ENCODE data around the gene GPR137C.

Gene GPR137C

DNA sequence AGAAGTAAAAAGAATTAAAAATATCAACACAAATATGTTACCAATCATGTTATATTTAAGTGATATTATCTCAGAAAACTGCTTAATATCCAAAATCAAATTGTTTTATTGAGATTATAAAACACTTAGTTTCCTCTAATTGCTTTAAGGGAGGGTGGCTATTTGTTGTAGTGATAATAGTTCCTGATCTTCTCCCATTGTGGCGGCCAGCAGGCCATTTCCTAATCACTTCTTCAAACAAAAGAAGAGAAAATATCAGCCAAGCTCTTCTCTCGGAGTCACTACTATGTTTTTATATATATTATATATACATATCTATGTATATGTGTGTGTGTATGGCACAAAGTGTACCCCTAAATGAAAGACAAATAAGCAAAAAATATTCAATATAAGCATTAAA is 111.2 kb downstream of the GPR137C start:
- no peak for DNase-seq (ENCODE audit: low read depth in 2 of 3, low spot score in 2 of 3)

DNA sequence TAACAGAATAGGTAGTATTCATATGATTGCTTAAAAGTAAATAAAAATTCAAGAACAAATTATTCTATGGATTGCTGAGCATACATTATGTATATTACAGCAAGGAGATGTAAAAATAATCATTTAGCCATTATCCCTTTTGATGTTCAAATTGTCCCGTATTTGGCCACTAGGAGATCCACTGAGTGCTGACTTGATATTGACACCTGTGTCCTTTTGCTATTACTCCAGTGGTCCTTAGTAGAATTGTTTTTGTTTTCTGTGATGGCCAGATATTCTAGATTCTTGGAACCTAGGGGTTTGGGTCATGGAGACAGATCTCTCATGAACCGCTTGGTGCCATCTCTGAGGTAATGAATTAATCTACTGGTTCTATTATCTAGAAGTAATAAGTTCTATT is 126.0 kb downstream of the GPR137C start:
- DNase-seq (ENCODE audit: low read depth in 2 of 3, low spot score in 2 of 3): no peak

DNA sequence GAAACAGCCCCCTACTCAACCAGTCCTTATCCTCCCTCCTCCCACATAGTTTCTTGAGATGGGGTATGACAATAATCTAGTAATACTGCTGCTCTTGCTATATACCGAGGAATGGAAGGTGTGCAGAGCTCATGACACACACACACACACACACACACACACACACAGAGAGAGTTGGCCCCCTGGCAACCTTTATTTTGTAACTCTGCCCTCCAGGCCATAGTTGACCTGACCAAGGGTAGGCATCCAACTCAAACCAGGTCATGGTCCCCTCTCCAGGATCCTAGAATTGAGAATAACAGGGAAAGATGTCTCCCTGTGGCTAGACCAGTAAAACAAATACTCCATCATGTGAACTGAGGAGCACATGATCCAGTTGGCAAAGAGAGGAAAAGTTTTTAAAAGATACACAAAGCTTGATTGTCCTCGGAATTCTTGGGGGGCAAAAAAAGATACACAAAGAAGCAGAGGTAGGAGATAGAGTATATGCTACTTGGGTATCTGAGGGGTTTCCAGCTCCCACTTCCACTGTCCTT is 131.4 kb downstream of the GPR137C start:
- no peak for DNase-seq (ENCODE audit: low read depth in 2 of 3, low spot score in 2 of 3)

DNA sequence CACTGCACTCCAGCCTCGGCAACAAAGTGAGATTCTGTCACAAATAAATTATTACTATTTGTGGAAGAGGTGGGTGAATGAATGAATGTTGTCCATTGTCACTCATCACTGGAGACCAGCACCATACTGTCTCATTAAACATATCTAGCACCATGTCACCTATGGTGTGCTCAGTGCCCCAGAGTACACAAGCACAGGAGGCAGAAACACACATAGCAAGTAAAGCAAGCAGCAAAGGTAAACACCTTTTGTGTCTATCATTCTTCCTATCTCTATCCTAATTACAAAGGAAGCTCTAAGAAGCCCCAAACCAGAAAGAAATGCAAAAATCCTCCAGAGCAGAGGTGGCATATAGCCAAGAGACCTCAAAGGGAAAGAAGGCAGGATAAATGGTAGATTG is 133.5 kb downstream of the GPR137C start:
- no peak for DNase-seq (ENCODE audit: low read depth in 2 of 3, low spot score in 2 of 3)

All from activated CD8-positive, alpha-beta memory T cell treated with anti-CD3 and anti-CD28 coated beads for 48 hours (primary cell).